Hematopoietic multipotent progenitor cell (in vitro differentiated cells): ENCODE measurements around the gene GIPR. TPM values are rescaled to one million over a fixed set of nuclear protein-coding genes. Genes with fewer than 3 reads are reported as not detected.
A peak's percentile ranks its signal among the peaks of the same experiment; 100 is the strongest.
"Not testable (repeated sequence)": the region's sequence is repeated elsewhere in the genome, so short reads cannot be mapped to it uniquely, and the experiment has no call there.

Experiments
- DNase-seq, 3 donors: peaks; one replicate each; pipeline ENCODE4 v3.0.0-alpha.2; 2011 to 2015; ENCODE audit warnings: low read depth in 2 of 3, low spot score in 2 of 3
- total RNA-seq: library from RNA; depleted of rRNA; stranded (reverse); fragments of >200 nt; gene quantifications from one replicate; pipeline ENCODE4 v1.2.3, GENCODE V29; 2012

The GIPR gene, protein sequence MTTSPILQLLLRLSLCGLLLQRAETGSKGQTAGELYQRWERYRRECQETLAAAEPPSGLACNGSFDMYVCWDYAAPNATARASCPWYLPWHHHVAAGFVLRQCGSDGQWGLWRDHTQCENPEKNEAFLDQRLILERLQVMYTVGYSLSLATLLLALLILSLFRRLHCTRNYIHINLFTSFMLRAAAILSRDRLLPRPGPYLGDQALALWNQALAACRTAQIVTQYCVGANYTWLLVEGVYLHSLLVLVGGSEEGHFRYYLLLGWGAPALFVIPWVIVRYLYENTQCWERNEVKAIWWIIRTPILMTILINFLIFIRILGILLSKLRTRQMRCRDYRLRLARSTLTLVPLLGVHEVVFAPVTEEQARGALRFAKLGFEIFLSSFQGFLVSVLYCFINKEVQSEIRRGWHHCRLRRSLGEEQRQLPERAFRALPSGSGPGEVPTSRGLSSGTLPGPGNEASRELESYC
- under 0.01 TPM for total RNA-seq

DNA sequence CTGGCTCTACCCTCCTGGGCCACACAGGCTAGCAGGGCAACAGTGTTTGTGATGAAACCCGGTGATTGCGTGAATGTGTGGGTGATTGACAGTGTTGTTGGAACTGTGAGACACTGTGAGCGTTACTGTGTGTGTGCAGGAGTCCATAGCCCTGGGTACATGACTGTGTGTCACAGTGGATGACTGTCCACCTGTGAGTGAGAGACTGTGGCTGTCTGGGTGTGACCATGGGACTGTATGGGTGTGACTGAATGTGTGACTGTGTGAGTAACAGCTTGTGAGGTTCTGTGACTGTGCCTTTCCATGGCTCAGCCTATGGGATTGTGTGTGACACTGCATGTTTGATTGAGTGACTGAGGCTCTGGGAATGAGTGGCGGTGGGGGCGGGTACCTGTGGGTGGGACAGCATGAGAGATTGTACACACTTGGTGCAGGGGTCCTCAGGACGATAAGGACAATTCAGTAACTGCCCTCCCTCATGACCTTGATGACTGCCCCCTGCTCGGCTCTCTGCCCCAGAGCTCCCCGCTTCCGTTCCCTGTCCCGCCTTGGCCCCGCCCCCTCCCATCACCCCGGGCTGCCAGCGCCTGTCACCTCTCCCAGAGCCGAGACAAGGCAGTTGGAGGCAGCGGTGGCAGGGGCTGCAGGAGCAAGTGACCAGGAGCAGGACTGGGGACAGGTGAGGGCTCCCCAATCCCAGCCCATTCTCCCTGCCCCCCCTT, at the start of gene GIPR:
Gene GIPR, plus strand, starts transcription at position 602 of the 722 bp plus-strand sequence. CDS start 1,300 bp downstream, outside the sequence.
- DNase-seq, result no peak

DNA sequence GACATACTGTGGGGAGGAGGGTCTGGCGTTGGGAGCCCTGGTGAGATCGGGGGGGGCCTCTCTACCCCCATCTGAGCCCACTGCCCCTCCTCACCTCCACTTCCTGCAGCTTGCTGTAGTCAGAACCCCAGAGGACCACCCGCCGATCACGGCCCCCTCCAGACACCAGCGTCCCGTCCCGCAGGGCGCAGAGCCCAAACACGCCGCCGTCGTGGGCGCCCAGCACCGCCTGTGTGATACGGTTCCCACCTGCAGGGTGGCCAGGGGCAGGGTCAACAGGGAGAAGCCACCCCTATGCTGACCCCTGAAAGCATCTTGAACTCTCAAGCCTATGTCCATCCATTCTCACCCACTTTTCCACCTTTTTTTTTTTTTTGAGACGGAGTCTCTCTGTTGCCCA, 46.6 kb upstream of the GIPR start:
- no peak for DNase-seq

DNA sequence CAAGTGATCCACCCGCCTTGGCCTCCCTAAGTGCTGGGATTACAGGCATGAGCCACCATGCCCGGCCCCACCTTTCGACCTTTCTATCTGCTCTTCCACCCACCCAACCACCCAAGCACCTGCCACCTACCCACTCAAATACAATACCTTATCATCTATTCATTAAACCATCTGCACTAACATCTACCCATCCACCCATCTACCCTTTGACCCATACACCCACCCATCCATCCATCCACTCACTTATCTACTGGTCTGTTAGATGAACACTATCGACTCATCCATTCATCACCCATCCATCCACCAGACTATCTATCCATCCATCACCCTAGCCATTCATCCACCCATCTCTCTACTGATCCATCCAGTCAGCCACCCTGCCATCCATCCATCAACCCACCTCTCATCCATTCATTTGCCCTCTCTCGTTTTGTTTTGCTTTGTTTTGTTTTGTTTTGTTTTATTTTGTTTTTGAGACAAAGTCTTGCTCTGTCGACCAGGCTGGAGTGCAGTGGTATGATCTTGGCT, 46.0 kb upstream of the GIPR start:
- no peak for DNase-seq

DNA sequence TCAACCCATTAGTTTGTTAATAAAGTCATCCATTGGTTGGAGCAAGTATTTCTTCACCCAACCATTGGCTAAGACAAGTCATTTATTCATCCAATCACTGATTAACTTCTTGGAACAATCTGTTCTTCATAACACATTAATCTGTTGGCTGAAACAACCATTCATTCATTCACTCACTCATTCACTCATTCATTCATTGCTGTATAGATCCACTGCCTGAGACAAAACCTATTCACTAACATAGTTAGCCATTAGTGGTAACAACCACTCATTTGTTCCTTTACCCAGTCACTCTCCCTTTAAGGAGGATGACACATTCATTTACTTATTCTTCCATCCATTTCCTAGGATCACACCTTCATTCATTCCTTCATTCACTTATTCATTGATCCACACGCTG, 44.0 kb upstream of the GIPR start:
- DNase-seq, result no peak

DNA sequence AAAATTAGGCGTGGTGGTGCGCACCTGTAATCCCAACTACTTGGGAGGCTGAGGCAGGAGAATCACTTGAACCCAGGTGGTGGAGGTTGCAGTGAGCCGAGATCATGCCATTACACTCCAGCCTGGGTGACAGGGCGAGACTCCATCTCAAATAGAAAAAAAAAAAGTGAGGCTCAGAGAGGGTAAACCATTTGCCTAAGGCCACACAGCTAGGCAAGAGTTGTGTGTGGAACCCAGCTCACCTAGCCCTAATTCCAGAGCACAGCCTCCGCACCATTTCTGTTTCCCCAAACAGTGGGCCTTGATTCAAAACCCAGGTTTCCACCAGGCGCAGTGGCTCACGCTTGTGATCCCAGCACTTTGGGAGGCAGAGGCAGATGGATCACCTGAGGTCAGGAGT, 39.8 kb upstream of the GIPR start:
- DNase-seq, result not testable (repeated sequence)

DNA sequence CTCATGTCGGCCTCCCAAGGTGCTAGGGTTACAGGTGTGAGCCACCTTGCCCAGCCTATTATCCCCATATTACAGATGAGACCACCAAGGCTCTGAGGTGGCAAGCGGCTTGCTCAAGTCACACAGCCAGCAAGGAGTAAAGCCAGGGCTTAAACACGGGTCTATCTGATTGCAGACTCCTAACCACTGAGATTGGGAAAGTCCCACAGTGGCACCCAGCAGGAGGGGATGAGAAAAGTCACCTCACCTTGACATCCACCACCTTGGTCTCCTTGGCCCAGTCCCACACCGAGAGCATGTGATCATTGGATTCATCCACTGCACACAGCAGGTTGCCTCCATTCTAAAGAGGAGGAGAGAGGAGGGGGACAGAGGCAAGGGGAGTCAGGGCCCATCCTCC, 38.3 kb upstream of the GIPR start:
- no peak for DNase-seq

DNA sequence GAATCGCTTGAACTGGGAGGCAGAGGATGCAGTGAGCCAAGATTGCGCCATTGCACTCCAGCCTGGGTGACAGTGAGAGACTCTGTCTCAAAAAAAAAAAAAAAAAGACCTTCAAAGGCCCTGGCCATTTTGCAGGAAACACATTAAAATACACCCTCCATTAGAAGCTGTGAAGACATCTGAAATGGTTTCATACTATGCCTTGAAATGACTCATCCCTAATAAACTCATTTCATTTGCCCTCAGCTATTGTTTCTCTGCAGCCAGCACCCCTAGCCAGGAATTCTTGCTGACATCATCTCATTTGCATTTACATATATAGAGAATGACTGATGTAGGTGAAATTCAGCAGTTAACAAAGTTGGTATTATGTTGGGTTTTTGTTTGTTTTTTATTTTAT, 37.6 kb upstream of the GIPR start:
- DNase-seq, result no peak

DNA sequence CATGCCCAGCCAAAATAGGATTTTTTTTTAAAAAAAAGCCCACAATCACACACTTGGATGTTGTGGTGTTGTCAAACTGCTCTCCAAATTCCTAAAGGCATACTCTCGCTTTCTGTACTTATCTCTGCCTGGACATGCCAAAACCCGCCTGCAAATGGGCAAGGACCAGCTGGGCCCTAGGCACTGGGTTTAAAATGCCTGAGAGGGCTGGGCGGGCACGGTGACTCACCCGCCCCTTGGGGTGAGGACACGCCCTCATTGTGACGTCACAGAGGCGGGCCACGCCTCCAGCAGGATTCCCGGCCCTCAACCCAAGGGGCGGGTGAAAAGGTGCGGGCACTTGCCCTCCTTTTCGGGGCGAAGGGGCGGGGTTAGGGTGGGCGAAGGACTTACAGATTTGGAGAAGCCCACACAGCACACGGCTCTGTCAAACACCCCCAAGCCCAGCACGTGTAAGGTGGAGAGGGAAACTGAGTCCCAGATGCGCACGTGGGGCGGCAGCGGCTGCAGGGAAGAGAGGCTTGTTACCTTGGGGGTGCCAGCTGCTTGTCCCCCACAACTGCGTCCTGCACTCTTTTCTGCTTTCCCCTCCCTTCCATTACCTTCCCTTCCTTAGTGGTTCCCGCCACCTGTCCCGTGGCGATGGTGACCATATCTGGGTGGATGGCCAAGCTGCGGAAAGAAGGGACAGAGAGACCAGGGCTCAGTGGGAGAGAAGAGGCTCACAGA, 35.4 kb upstream of the GIPR start:
- DNase-seq, result peak in 1 of 3 donors; percentile 18

DNA sequence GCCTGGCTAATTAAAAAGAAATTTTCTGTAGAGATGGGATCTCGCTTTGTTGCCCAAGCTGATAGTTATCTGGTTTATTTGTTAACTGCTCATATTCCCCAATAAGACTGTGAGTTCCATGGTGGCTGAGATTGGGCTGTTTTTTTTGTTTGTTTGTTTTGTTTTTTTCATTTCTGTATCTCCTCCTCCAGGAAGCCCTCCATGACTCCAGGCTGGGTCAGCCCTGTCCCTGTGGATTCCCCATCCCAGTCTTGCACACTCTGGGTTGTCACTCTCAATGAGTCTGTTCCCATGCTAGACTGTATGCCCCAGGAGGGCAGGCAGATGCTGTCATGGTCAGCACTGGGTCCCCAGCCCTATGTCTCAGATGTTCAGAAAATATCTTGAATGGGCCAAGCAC, 31.7 kb upstream of the GIPR start:
- no peak for DNase-seq

DNA sequence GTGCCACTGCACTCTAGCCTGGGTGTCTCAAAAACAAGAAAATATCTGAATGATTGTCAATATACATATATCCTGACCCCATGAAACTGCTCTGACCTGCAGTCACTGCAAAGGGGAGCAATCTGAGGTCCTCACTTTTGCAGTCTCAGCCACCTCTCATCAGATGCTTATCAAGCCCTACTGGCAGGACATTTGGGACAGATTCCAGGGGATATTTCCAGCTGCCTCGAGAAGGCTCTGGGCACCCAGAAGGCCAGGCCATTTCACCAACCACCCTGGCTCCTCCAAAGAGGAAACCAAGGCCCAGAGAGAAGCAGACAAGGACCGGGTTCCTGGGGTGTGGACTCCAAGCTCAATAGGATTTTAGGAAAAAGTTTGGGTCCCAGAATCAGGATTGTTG, 31.1 kb upstream of the GIPR start:
- no peak for DNase-seq

DNA sequence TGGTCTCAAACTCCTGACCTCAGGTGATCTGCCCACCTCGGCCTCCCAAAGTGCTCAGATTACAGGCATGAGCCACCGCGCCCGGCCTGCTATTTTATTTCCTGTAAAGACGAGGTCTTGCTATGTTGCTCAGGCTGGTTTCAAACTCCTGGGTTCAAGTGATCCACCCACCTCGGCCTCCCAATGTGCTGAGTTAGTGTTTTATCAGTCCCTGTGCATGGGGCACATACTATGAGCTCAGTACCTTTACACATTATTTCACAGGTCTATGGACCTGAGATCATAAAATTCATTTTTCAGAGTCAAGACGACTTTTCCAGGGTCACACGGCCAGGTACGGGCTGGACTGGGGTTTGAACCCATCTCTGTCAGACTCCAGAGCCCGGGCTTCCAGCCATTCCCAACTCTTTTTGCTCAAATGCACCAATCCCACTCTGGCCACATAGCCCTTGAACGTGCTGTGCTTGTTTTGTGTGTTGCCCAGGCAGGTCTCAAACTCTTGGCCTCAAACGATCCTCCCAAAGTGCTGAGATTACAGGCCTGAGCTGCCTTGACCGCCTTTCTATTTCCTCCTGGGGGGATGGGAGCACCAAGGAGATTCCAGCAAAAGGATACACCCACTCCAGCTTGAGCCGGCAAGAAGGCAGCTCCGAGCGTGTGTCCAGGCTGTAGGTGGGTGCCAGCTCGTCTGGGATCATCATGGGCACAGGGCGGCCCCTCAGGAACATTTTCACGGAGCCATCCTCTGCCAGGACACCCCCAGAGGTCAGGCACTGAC, 29.9 kb upstream of the GIPR start:
- DNase-seq, result no peak

DNA sequence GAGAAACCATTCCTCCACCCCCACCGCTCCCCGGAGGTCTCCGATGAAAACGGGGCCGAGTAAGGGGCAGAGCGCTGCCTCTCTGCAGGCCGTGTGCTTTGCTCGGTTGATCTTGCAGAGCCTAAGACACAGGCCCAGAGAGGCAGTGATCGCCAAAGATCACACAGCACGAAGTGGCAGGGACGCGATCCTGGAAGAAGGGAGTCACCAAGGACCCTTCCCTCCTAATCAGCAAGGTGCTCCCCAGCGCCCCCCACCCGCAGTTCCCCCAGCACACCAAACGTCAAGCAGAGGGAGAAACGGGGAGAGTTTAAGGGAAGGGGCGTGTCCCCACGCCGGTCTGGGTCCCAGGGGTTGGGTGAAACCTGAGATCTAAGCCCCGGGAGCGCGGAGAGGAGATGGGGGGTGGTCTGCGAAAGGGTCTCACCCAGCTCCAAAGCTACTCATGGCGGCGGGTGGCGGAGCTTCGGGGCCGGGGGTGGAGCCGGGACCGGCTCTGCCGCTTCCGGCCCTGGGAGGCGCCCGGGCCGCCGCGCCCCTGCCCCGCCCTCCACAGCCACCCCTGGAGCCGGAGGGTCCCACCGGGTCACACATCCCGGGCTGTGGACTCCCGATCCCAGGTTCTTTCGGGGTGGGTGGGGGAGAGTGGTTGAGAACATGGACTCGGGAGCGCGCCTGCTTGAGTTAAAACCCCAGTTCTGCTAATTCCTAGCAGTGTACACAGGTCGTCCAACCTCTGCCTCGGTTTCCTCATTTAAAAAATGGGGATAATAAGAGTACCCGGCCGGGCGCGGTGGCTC, 28.9 kb upstream of the GIPR start, which contains the start of gene EML2:
Gene EML2, minus strand, starts transcription at position 468 of the 800 bp plus-strand sequence. Its CDS starts 21 bp downstream, at position 447.
- peak in 2 of 3 donors; percentile 41 to 43 for DNase-seq

DNA sequence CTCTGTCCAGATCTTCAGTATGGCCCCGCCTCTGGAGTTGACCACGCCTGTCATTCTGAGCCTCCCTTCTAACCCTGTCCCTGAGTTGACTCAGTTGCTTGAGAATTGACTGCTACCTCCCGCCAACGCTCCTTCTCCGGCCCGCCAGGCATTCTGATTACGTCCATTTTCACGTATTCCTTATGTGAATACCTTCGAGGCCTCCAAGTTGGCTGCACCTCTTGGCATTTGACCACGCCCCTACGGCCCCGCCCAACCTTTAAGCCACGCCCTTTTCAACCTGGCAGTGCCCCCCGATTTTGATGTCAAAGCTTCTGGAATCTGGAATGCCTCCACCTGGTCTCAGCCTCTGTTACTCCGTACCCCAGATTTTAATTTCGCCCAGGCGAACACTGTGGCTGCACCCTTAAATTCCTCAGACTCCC, 27.2 kb upstream of the GIPR start:
- DNase-seq, result peak in 2 of 3 donors; percentile 17 to 46

DNA sequence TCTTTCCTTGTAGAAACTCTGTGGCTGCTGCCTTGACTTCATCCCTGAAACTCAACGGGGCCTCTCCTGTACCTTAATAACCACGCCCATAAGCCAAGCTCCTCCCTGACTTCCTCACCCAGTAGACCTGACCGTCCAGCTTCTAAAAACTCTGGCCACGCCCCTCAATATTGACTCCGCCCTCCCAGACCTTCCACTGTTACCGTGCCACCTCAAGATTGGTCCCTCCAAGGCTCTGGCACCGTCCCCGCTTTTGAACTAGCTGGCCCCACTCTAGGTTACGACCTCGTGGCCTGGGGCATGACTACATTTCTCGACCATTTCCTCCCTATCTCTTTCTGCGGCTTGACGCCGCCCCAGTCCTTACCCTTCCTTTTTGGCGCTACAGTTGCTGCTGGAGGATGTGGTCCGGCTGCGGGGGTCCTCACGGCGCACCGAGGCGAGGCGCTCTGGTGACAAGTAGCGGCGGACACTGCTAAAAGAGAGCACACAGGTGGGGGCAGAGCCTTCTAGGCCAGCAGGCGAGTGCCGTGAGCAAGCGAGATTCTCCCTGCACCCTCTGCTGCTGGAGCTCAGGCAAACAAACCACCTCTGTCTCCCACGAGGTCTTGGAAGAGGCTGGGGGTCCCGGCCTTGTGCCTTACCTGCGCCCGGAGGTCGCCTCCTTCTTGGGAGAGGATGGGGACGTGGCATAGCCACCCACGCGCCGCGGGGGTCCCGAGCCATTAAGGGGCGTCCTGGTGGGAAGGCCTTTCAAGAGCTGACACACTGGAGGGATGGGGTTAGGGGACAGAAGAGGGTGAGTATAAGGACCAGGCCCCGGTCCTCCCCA, 26.5 kb upstream of the GIPR start:
- DNase-seq, result peak in 2 of 3 donors; percentile 86 to 90

DNA sequence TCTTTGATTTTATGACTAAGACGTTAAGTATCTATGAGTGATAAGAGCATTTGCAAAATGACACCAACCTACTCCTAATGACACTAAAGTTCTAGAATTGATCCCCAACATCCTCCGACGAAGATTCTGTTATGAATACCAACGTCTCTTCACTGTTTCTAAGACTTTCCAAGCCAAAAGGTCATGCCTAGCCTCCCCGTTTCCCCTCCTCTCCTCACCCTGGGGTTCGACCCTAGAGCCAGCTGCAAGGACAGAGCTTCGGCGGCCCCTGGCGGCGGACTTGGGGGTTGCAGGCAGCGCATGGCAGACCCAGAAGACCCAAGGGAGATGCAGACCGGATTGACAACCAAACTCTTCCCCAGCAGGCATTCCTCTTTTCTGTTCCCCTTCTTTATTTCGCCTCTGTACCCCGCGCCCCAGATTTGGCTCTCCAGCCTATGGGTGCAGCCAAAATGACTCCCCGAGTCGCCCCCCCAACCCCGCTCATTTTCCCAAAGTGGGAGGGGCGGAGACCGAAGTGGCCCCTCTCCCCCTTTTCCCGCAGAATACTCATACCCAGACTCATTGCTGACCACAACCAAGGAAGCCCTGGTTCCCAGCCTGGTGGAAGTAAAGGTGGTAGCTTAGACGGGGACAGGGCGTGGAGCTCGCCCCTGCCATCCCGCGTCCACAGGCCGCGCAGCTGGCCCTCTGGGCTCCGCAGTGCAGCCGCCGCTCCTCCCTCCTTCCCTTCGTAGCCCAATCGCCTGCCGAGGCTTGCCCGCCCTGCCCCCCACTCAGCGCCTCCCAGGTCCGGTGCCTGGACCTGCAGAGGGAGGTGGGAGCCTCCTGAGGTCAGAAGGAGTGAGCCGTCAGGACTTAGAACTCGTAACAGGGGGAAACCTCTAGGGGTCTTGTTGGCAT, 24.7 kb upstream of the GIPR start:
- DNase-seq, result peak; percentile 81 to 88 (median 81)

DNA sequence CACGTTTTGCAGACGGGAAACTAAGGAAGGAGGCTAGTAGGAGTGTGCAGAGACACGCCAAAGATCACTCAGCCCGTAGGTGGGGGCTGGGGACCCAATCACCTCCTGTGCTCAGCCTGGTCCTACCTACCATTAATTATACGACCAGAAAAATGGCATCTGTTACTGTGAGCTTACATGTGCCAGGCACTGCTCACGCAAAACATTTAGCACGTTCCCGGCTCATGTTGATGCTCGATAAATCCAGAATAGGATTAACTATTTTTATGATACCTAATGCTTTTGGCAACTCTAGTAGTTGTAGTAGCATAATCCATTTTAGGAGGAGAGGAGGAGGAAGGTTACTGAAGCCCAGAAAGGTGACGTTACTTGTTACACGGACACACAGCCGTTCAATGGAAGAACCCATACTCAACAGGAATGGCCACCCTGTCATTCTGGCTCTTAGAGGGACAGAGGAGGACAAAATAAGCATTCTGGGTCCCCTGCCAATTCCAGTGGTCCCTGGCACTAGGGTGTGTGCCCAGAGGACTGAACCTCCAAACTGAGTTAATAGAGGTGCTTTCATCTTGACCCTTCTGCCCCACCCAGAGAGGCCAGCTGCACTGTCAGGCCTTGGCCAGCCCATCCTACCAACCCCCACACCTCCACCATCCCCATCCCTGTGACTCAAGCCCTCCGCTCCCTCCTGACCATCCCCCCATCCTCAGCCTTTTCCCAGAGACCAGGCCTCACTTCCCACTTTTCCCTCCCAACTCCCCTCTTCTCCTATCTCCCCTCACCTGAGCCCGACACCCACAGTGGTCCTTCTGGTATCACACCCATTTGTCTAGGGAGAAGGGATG, 23.9 kb upstream of the GIPR start:
- DNase-seq, result no peak
